ENCODE results near the gene SLC14A1.

SLC14A1 gene

GRCh38 chr18:45731716-45732115, 7.7 kb downstream of the SLC14A1 start:
- H3K4me2 ChIP-seq (ENCODE audit: low read depth, low read length, poor library complexity, severe bottlenecking) = no peak overlapping the region
- TF ChIP-seq EZH2phosphoT487 (IDR thresholded peaks at IDR 0.05; ENCODE audit: borderline replicate concordance) (no peak), CTCF (conservative IDR thresholded peaks at IDR 0.05; ENCODE audit: low read length) (no peak)
- H3F3A ChIP-seq (ENCODE audit: low read depth) = no peaks in the 10 kb centered on the region
- no peaks in the 10 kb centered on the region for H3K79me2 ChIP-seq (ENCODE audit: insufficient read depth, low read length)
- H3K4me1 ChIP-seq (ENCODE audit: insufficient read depth, low read length, poor library complexity, severe bottlenecking) = no peaks in the 10 kb centered on the region
- no peak overlapping the region for H3K9ac ChIP-seq (ENCODE audit: low read depth, low read length, poor library complexity, severe bottlenecking)
- H3K36me3 ChIP-seq (ENCODE audit: insufficient read depth, low read length) = no peaks in the 10 kb centered on the region
- H3K4me3 ChIP-seq (ENCODE audit: low read length, poor library complexity, severe bottlenecking) = no peak overlapping the region
- no peaks in the 10 kb centered on the region for H4K20me1 ChIP-seq (ENCODE audit: insufficient read depth, low read length, poor library complexity, severe bottlenecking)
- no peaks in the 10 kb centered on the region for H3K27me3 ChIP-seq (ENCODE audit: insufficient read depth, low read length, poor library complexity, severe bottlenecking)
- H3K9me2 ChIP-seq (replicated peaks; ENCODE audit: low read depth, low read length) = no peaks in the 10 kb centered on the region
- H2AFZ ChIP-seq (ENCODE audit: low read length) = no peak overlapping the region
- H3K9me3 ChIP-seq (ENCODE audit: insufficient read depth, low read depth, low read length) = no peaks in the 10 kb centered on the region

- H2AFZ ChIP-seq (ENCODE audit: low read length) = no peak overlapping the region
- TF ChIP-seq CTCF (conservative IDR thresholded peaks at IDR 0.05; ENCODE audit: low read length) (peak; percentile 68), EZH2phosphoT487 (IDR thresholded peaks at IDR 0.05; ENCODE audit: borderline replicate concordance) (no peak)
- H3K9me2 ChIP-seq (replicated peaks; ENCODE audit: low read depth, low read length) = no peaks in the 10 kb centered on the region
- no peaks in the 10 kb centered on the region for H3K79me2 ChIP-seq (ENCODE audit: insufficient read depth, low read length)
- no peaks in the 10 kb centered on the region for H3F3A ChIP-seq (ENCODE audit: low read depth)
- no peaks in the 10 kb centered on the region for H3K4me1 ChIP-seq (ENCODE audit: insufficient read depth, low read length, poor library complexity, severe bottlenecking)
- no peaks in the 10 kb centered on the region for H3K27me3 ChIP-seq (ENCODE audit: insufficient read depth, low read length, poor library complexity, severe bottlenecking)
- no peaks in the 10 kb centered on the region for H4K20me1 ChIP-seq (ENCODE audit: insufficient read depth, low read length, poor library complexity, severe bottlenecking)
- H3K4me2 ChIP-seq (ENCODE audit: low read depth, low read length, poor library complexity, severe bottlenecking) = no peak overlapping the region
- H3K9me3 ChIP-seq (ENCODE audit: insufficient read depth, low read depth, low read length) = no peaks in the 10 kb centered on the region
- H3K36me3 ChIP-seq (ENCODE audit: insufficient read depth, low read length) = no peaks in the 10 kb centered on the region
- no peak overlapping the region for H3K9ac ChIP-seq (ENCODE audit: low read depth, low read length, poor library complexity, severe bottlenecking)
- no peak overlapping the region for H3K4me3 ChIP-seq (ENCODE audit: low read length, poor library complexity, severe bottlenecking)
Observed at GRCh38 chr18:45733535-45733934, 9.6 kb downstream of the SLC14A1 start.

GRCh38 chr18:45734505-45734904, 10.5 kb downstream of the SLC14A1 start:
- Histone ChIP-seq H3K9me3 (ENCODE audit: insufficient read depth, low read depth, low read length) (no peaks in the 10 kb centered on the region), H3K4me3 (ENCODE audit: low read length, poor library complexity, severe bottlenecking) (no peak overlapping the region), H3K4me1 (ENCODE audit: insufficient read depth, low read length, poor library complexity, severe bottlenecking) (no peaks in the 10 kb centered on the region), H3K9ac (ENCODE audit: low read depth, low read length, poor library complexity, severe bottlenecking) (no peak overlapping the region), H2AFZ (ENCODE audit: low read length) (no peak overlapping the region), H3K79me2 (ENCODE audit: insufficient read depth, low read length) (no peaks in the 10 kb centered on the region), H4K20me1 (ENCODE audit: insufficient read depth, low read length, poor library complexity, severe bottlenecking) (no peaks in the 10 kb centered on the region), H3K27me3 (ENCODE audit: insufficient read depth, low read length, poor library complexity, severe bottlenecking) (no peaks in the 10 kb centered on the region), H3F3A (ENCODE audit: low read depth) (no peaks in the 10 kb centered on the region), H3K9me2 (replicated peaks; ENCODE audit: low read depth, low read length) (no peaks in the 10 kb centered on the region), H3K4me2 (ENCODE audit: low read depth, low read length, poor library complexity, severe bottlenecking) (no peak overlapping the region), H3K36me3 (ENCODE audit: insufficient read depth, low read length) (no peaks in the 10 kb centered on the region)
- TF ChIP-seq EZH2phosphoT487 (IDR thresholded peaks at IDR 0.05; ENCODE audit: borderline replicate concordance) (no peak), CTCF (conservative IDR thresholded peaks at IDR 0.05; ENCODE audit: low read length) (no peak)

Data from Loucy (cell line).